ENCODE data around the gene DNM3. TPM values are rescaled to one million over a fixed set of nuclear protein-coding genes. Genes with fewer than 3 reads are reported as not detected.

The DNM3 gene
- total and polyA plus RNA-seq, 10 of the 15 experiments (the other 5 are each of a cell fraction or from before 2014, with no cell fraction given) = 0.03 to 1.5 (median 0.08) TPM; not detected in 3

GRCh38 chr1:172169836-172170235, 328.5 kb downstream of the DNM3 start:
- H3K4me1 ChIP-seq (ENCODE audit: control insufficient read depth, insufficient read depth, low read length) = no peaks in the 10 kb centered on the region
- in situ Hi-C loops (cut with MboI) (no loop called here), intact Hi-C loops (cut with micrococcal nuclease; ENCODE audit: unreplicated experiment) (no loop called here)
- no peak overlapping the region for H3K4me2 ChIP-seq (ENCODE audit: control insufficient read depth, insufficient read depth)
- H3K27me3 ChIP-seq (replicated peaks in 1 of 2; ENCODE audit: control insufficient read depth in 2 of 2, insufficient read depth in 2 of 2, low read length in 1 of 2) = no peaks in the 10 kb centered on the region; a peak in 1 of 4 replicates
- H3K36me3 ChIP-seq (ENCODE audit: control insufficient read depth in 2 of 2, insufficient read depth in 2 of 2, low read length in 1 of 2) = no peaks in the 10 kb centered on the region
- no peaks in the 10 kb centered on the region for H3K79me2 ChIP-seq (ENCODE audit: control insufficient read depth, insufficient read depth, low read length)
- H4K20me1 ChIP-seq (ENCODE audit: control insufficient read depth, insufficient read depth) = no peaks in the 10 kb centered on the region
- no peak overlapping the region for H3K9ac ChIP-seq (ENCODE audit: control insufficient read depth, insufficient read depth, low read length)
- BruUV-seq (replicated peaks) = no TSS peak
- no peak for FAIRE-seq
- TF ChIP-seq MEF2B (IDR thresholded peaks at IDR 0.05; ENCODE audit: partially characterized antibody, poor library complexity, severe bottlenecking) (no peak), IRF4 (IDR thresholded peaks at IDR 0.05; ENCODE audit: low read depth, low read length) (no peak), CHD2 (IDR thresholded peaks at IDR 0.05; ENCODE audit: borderline replicate concordance, low read depth, low read length) (no peak), ZNF274 (IDR thresholded peaks at IDR 0.05; ENCODE audit: insufficient read depth, insufficient read length) (no peak), BRCA1 (IDR thresholded peaks at IDR 0.05; ENCODE audit: low read depth, low read length) (no peak), ZBTB4 (CRISPR knock-in tag; IDR thresholded peaks at IDR 0.05) (no peak), BACH1 (IDR thresholded peaks at IDR 0.05; ENCODE audit: borderline replicate concordance) (no peak)
- no peak for ATAC-seq
- no peak overlapping the region for H2AFZ ChIP-seq (ENCODE audit: control insufficient read depth, low read depth, low read length)
- H3K4me3 ChIP-seq = no peak overlapping the region
- no peak overlapping the region for H3K27ac ChIP-seq (ENCODE audit: control insufficient read depth, insufficient read depth)
- no peak for DNase-seq (ENCODE audit: low read depth, low spot score)
- SMC1A ChIA-PET (ENCODE audit: uncharacterized antibody, unreplicated experiment) = interaction anchor here (0.8 to 2.4 kb wide), 9 partner anchors 9 to 155 kb away, joined by 3 to 14 read pairs (median 3); no protein-coding TSS in a partner anchor
- CTCF ChIA-PET = interaction anchor here (0.6 to 1.3 kb wide), 2 partner anchors 11 to 26 kb away, joined by 3 to 4 read pairs; no protein-coding TSS in a partner anchor
- no peaks in the 10 kb centered on the region for H3K9me3 ChIP-seq (replicated peaks; ENCODE audit: control insufficient read depth, insufficient read depth, low read length)
- RAD21 ChIA-PET (ENCODE audit: unreplicated experiment) = interaction anchor here (0.7 to 1.5 kb wide), 3 partner anchors 9 to 79 kb away, joined by 3 to 5 read pairs (median 3); no protein-coding TSS in a partner anchor
- POLR2A ChIA-PET = interaction anchor here (0.7 to 0.8 kb wide), 2 partner anchors 12 to 14 kb away, joined by 3 read pairs; no protein-coding TSS in a partner anchor

All from GM12878 (cell line).